ENCODE measurements around the gene KBTBD13.

KBTBD13 gene

DNA sequence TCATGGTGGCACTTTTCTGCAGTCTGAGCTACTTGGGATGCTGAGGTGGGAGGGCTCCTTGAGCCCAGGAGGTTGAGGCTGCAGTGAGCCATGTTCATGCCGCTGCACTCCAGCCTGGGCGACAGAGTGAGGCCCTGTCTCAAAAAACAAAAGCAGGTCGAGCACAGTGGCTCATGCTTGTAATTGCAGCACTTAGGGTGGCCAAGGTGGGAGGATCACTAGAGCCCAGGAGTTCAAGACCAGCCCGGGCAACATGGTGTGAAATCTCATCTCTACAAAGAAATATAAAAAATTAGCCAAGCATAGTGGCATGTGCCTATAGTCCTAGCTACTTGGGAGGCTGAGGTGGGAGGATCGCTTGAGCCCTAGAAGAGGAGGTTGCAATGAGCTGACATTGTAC, 28.5 kb downstream of the KBTBD13 start:
- DNase-seq = no peak

DNA sequence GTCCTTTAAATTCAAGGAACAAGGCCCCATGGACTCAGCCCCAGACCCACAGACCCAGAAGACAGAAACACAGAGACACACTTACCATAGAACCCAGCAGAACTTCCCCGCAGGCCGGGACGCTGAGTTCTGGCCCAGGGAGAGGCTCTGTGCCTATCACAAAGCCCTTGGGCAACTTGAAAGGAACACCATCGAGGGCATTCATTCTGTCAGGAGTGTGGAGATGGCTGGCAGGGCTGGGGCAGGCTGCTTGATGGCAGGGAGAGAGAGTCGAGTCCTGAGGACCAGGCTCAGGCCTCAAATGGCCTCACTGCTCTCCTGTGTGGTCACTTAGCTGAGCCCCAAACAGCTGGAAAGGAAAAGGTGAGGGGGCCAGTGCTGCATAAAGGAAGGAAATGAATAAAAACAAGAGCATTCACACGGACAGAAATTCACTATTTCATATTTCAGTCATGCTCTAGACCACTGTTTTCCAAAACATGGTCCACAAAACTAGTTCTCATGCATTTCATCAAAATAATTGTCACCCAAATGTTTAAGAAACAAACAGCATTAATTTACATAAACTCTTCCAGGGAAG, 29.6 kb downstream of the KBTBD13 start:
- no peak for DNase-seq

DNA sequence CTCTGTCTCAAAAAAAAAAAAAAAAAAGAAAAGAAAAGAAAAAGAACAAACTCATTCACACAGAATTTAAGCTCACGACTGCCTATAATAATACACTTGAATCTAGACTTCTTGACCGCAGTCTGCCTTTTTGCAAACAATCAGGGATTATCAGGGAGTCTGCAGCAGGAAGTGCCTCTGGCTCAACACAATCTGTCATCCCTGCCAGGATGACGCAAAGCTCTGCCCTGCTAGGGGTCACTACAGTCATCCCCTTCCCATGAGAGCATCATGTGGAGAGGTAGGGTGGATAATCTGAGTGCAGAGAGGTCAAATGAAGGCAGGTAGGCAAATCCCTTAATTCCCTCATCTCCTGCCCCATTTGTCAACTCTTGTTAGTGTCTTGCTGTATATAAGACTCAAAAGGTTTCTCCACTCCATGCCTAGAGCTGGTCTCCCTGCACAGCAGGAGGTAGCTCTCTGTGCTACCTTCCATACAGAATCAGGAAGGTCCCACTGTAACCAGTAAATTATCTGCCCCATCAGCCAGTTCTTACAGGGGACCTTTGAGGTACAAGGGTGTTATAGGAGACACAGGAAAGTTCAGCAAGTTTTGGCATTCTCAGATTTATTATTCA, 34.2 kb downstream of the KBTBD13 start:
- DNase-seq = no peak

- DNase-seq = no peak
Observed at GRCh38 chr15:65115086-65115485, 38.5 kb downstream of the KBTBD13 start, which contains the start of gene UBAP1L. Gene UBAP1L (minus strand): TSS chr15:65115200. CDS start chr15:65106215, 8,985 bp downstream.

GRCh38 chr15:65115542-65115941, 39.0 kb downstream of the KBTBD13 start:
- no peak for DNase-seq

All from anterior cingulate cortex (tissue), 58 donors.